RPMI7951 (cell line): ENCODE data around the gene GAREM1. TPM values are rescaled to one million over a fixed set of nuclear protein-coding genes. Genes with fewer than 3 reads are reported as not detected.

Experiments
- DNase-seq: peaks from one replicate; pipeline ENCODE4 v3.0.0-alpha.2; 2012; ENCODE audit warnings: low read depth
- total RNA-seq: library from RNA; depleted of rRNA; stranded (reverse); fragments of >200 nt; shearing (Covaris generic); gene quantifications from 2 replicates; pipeline ENCODE4 v1.2.3, GENCODE V29; 2014

The GAREM1 gene
- total RNA-seq, 1 experiment from 2014 or later = 0.60 TPM

- DNase-seq = peak; percentile 0
These were observed 45.2 kb downstream of the GAREM1 start for GRCh38 chr18:32425466-32425865.

GRCh38 chr18:32424696-32425095 lies 46.0 kb downstream of the GAREM1 start:
- DNase-seq = no peak

- no peak for DNase-seq
These were observed 47.5 kb downstream of the GAREM1 start for GRCh38 chr18:32422978-32423740.

GRCh38 chr18:32422201-32422600 lies 48.5 kb downstream of the GAREM1 start:
- no peak for DNase-seq

GRCh38 chr18:32420084-32420750 lies 50.5 kb downstream of the GAREM1 start:
- no peak for DNase-seq

GRCh38 chr18:32418148-32418547 lies 52.5 kb downstream of the GAREM1 start:
- no peak for DNase-seq

GRCh38 chr18:32405588-32405987 lies 65.1 kb downstream of the GAREM1 start:
- no peak for DNase-seq

GRCh38 chr18:32401621-32402020 lies 69.1 kb downstream of the GAREM1 start:
- DNase-seq = no peak

- no peak for DNase-seq
These were observed 77.3 kb downstream of the GAREM1 start for GRCh38 chr18:32393407-32393806.

GRCh38 chr18:32391126-32391525 lies 79.6 kb downstream of the GAREM1 start:
- no peak for DNase-seq

- no peak for DNase-seq
These were observed 80.8 kb downstream of the GAREM1 start for GRCh38 chr18:32389858-32390257.

- DNase-seq = no peak
These were observed 81.5 kb downstream of the GAREM1 start for GRCh38 chr18:32389191-32389590.

GRCh38 chr18:32386471-32386870 lies 84.2 kb downstream of the GAREM1 start:
- no peak for DNase-seq

GRCh38 chr18:32383050-32383819 lies 87.4 kb downstream of the GAREM1 start:
- no peak for DNase-seq

GRCh38 chr18:32381761-32382160 lies 88.9 kb downstream of the GAREM1 start:
- DNase-seq = no peak

- no peak for DNase-seq
These were observed 90.1 kb downstream of the GAREM1 start for GRCh38 chr18:32380559-32380958.

- DNase-seq = no peak
These were observed 90.8 kb downstream of the GAREM1 start for GRCh38 chr18:32379891-32380290.

GRCh38 chr18:32378705-32379104 lies 92.0 kb downstream of the GAREM1 start:
- DNase-seq = no peak

- no peak for DNase-seq
These were observed 96.7 kb downstream of the GAREM1 start for GRCh38 chr18:32373995-32374394.

GRCh38 chr18:32373505-32373904 lies 97.2 kb downstream of the GAREM1 start:
- no peak for DNase-seq

- no peak for DNase-seq
These were observed 98.2 kb downstream of the GAREM1 start for GRCh38 chr18:32372381-32373061.

- no peak for DNase-seq
These were observed 98.7 kb downstream of the GAREM1 start for GRCh38 chr18:32372047-32372380.
